Caki2 (cell line): ENCODE data around the gene PCDHGB4. TPM values are rescaled to one million over a fixed set of nuclear protein-coding genes. Genes with fewer than 3 reads are reported as not detected.
"Not testable (repeated sequence)": the region's sequence is repeated elsewhere in the genome, so short reads cannot be mapped to it uniquely, and the experiment has no call there.

Experiments used
- DNase-seq: peaks from one replicate; pipeline ENCODE4 v3.0.0-alpha.2; 2015; ENCODE audit warnings: low read depth
- in situ Hi-C: cut with HindIII; loops from 2 replicates; pipeline ENCODE4 v1.10.0; 2016; ENCODE audit warnings: low sequenced_read_pairs, low pct_unique_long_range_greater_than_20kb, mixed read lengths
- total RNA-seq: library from RNA; depleted of rRNA; stranded (reverse); fragments of >200 nt; shearing (Covaris generic); gene quantifications from 2 replicates; pipeline ENCODE4 v1.2.3, GENCODE V29; 2014; ENCODE audit warnings: low replicate concordance

Gene PCDHGB4
- total RNA-seq, 1 experiment from 2014 or later = not detected

GRCh38 chr5:141415275-141415618 lies 27.7 kb downstream of the PCDHGB4 start:
- DNase-seq, in situ Hi-C loops: not testable (repeated sequence)

GRCh38 chr5:141417494-141418172 lies 30.1 kb downstream of the PCDHGB4 start, which contains the start of gene PCDHGB7:
TSS of gene PCDHGB7 (plus strand) at chr5:141417677. CDS start at chr5:141417860, 183 bp downstream.
- in situ Hi-C loops = not testable (repeated sequence)
- peak; percentile 70 for DNase-seq

- in situ Hi-C loops = no loop called here
- no peak for DNase-seq
Measured at GRCh38 chr5:141419074-141419880, 31.8 kb downstream of the PCDHGB4 start.

- in situ Hi-C loops = no loop called here
- no peak for DNase-seq
Measured at GRCh38 chr5:141420855-141421488, 33.5 kb downstream of the PCDHGB4 start, which contains the start of gene PCDHGA11. TSS of gene PCDHGA11 (plus strand) at chr5:141421051. CDS start at chr5:141421228, 177 bp downstream.

GRCh38 chr5:141421489-141421855 lies 34.0 kb downstream of the PCDHGB4 start:
- in situ Hi-C loops = no loop called here
- no peak for DNase-seq

GRCh38 chr5:141422742-141423291 lies 35.3 kb downstream of the PCDHGB4 start:
- no peak for DNase-seq
- in situ Hi-C loops = no loop called here

- in situ Hi-C loops = no loop called here
- DNase-seq = no peak
Measured at GRCh38 chr5:141427783-141428426, 40.4 kb downstream of the PCDHGB4 start.

- in situ Hi-C loops = no loop called here
- DNase-seq = no peak
Measured at GRCh38 chr5:141430332-141431113, 43.0 kb downstream of the PCDHGB4 start, which contains the start of gene PCDHGA12. TSS of gene PCDHGA12 (plus strand) at chr5:141430507. CDS start at chr5:141430760, 253 bp downstream.

GRCh38 chr5:141431286-141431685 lies 43.8 kb downstream of the PCDHGB4 start:
- in situ Hi-C loops = no loop called here
- no peak for DNase-seq

- DNase-seq, in situ Hi-C loops: not testable (repeated sequence)
Measured at GRCh38 chr5:141432308-141432707, 44.8 kb downstream of the PCDHGB4 start.

- DNase-seq, in situ Hi-C loops: not testable (repeated sequence)
Measured at GRCh38 chr5:141432726-141433125, 45.2 kb downstream of the PCDHGB4 start.

GRCh38 chr5:141434006-141434405 lies 46.5 kb downstream of the PCDHGB4 start:
- DNase-seq = no peak
- in situ Hi-C loops = no loop called here

GRCh38 chr5:141437221-141437620 lies 49.7 kb downstream of the PCDHGB4 start:
- in situ Hi-C loops = no loop called here
- no peak for DNase-seq

GRCh38 chr5:141439411-141440141 lies 52.1 kb downstream of the PCDHGB4 start:
- no peak for DNase-seq
- in situ Hi-C loops = no loop called here
